ENCODE results near the gene SMPD3.

The SMPD3 gene

DNA sequence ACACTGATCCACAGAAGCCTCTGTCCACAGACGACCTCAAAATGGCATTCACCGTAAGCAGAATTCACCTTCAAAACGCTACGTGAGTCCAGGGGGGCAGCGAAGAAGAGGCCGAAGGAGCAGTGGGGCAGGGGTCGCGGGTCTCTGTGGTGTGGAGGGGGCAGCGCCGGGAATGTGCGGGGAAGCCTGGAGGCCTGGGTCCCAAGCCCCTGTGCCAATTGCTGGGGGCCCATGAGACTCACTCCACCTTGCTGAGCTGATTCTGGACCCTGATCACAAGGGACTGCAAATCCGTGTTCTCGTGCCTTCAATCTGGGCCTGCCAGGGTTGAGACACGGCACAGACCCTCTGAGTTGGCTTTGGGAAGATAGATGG lies 43.3 kb upstream of the SMPD3 start:
- Histone ChIP-seq H3K4me3 (ENCODE audit: low read depth, low read length) (no peak overlapping the region), H3K27me3 (replicated peaks) (no peaks in the 10 kb centered on the region), H3K36me3 (replicated peaks) (no peaks in the 10 kb centered on the region), H3K27ac (no peak overlapping the region)
- TF ChIP-seq, protein P1, sequence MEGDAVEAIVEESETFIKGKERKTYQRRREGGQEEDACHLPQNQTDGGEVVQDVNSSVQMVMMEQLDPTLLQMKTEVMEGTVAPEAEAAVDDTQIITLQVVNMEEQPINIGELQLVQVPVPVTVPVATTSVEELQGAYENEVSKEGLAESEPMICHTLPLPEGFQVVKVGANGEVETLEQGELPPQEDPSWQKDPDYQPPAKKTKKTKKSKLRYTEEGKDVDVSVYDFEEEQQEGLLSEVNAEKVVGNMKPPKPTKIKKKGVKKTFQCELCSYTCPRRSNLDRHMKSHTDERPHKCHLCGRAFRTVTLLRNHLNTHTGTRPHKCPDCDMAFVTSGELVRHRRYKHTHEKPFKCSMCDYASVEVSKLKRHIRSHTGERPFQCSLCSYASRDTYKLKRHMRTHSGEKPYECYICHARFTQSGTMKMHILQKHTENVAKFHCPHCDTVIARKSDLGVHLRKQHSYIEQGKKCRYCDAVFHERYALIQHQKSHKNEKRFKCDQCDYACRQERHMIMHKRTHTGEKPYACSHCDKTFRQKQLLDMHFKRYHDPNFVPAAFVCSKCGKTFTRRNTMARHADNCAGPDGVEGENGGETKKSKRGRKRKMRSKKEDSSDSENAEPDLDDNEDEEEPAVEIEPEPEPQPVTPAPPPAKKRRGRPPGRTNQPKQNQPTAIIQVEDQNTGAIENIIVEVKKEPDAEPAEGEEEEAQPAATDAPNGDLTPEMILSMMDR (IDR thresholded peaks at IDR 0.05; ENCODE audit: low read depth, low read length, missing control alignments): no peak
- DNase-seq: no peak
- in situ Hi-C loops (cut with HindIII; ENCODE audit: low pct_ligation_motif_present, low sequenced_read_pairs): no loop called here

DNA sequence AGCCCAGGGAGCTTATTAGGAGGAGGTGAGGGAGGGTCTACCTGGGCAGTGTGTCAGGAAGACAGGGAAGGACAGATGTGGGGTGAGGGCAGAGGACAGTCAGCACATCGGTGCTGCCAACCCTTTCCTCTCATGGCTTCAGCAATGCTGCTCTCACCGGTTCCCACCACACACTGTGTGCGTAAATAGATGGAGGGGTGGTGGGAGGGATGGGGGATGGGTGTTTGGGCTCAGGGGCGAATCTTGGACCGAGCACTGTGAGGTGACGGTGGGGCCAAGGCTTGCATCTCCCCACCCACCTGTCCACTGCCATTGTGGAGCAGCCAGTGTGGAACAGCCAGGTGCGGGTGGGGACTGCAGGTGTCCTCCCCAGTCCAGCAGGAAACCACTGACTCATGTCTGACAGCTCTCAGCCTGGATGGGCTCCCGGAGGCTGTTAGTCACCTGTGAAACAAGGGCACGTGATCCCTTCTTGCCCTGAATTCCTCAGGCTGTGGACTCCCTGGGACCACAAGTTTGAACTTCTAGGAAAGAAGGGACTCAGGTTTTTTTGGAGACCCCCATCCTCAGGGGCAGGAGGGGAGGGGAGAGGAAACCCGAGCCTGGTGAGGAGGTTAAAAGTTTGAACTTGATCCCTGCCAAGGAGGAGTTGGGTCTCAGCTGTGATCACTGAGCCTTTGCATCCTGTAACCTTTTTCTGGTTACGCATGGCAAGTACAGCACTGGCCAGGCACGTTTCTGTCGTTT lies 42.7 kb upstream of the SMPD3 start:
- DNase-seq: peak; percentile 24
- TF ChIP-seq, protein P1 (IDR thresholded peaks at IDR 0.05; ENCODE audit: low read depth, low read length, missing control alignments): no peak
- Histone ChIP-seq H3K36me3 (replicated peaks) (no peaks in the 10 kb centered on the region), H3K4me3 (ENCODE audit: low read depth, low read length) (no peak overlapping the region), H3K27me3 (replicated peaks) (no peaks in the 10 kb centered on the region), H3K27ac (no peak overlapping the region)
- in situ Hi-C loops (cut with HindIII; ENCODE audit: low pct_ligation_motif_present, low sequenced_read_pairs): no loop called here

DNA sequence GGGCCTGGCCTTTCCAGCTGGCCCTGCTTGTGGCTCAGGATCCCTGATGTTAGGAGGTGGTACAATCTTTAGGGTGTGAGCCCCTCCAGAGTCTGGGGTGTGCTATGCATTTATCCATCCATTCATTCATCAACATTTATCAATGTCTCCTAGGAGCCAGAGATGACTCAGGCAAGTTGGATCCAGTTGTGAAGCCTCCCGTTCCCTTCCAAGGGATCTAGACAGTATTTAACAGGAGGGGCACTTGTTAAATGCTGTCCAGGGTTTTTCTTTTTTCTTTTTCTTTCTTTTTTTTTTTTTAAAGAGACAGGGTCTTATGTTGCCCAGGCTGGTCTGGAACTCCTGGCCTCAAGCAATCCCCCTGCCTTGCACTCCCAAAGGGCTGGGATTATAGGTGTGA lies 42.0 kb upstream of the SMPD3 start:
- no peak overlapping the region for H3K4me3 ChIP-seq (ENCODE audit: low read depth, low read length)
- H3K27ac ChIP-seq: no peak overlapping the region
- in situ Hi-C loops (cut with HindIII; ENCODE audit: low pct_ligation_motif_present, low sequenced_read_pairs): no loop called here
- H3K36me3 ChIP-seq (replicated peaks): no peaks in the 10 kb centered on the region
- TF ChIP-seq, protein P1 (IDR thresholded peaks at IDR 0.05; ENCODE audit: low read depth, low read length, missing control alignments): no peak
- H3K27me3 ChIP-seq (replicated peaks): no peaks in the 10 kb centered on the region
- no peak for DNase-seq

DNA sequence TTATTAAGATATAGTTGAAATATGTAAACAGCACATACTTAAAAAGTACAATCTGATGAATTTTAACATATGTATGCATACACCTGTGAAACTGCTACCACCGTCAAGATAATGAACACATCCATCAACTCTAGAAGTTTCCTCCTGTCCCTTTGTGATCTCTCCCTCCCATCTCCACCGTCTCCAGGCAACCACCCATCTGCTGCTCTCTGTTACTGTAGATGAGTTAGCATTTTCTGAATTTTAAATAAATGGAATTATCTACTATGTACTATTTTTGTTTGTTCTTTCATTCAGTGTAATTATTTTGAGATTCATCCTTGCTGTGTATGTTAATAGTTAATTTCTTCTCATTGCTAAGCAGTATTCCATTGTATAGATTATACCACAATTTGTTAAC lies 40.2 kb upstream of the SMPD3 start:
- H3K27ac ChIP-seq: no peak overlapping the region
- DNase-seq: no peak
- H3K4me3 ChIP-seq (ENCODE audit: low read depth, low read length): no peak overlapping the region
- H3K36me3 ChIP-seq (replicated peaks): no peaks in the 10 kb centered on the region
- TF ChIP-seq, protein P1 (IDR thresholded peaks at IDR 0.05; ENCODE audit: low read depth, low read length, missing control alignments): no peak
- in situ Hi-C loops (cut with HindIII; ENCODE audit: low pct_ligation_motif_present, low sequenced_read_pairs): no loop called here
- H3K27me3 ChIP-seq (replicated peaks): no peaks in the 10 kb centered on the region

DNA sequence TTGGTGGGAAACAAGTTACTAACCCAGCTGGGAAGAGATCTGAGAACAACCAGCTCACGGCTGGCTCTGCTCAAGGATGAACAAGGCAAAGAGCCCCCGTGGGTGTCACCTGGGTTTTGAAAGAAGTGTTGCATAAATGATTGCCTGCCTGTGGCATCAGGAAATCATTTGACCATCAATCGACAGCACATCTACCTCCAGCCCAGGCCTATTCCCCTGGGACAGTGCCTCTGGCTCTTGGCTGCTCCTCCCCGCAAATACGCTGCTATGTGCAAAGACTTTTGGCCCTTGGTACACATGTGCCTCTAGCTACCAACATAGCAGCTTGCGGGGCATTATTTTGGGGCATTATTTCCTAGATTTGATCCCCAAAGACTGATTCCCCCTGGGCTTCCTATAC lies 39.4 kb upstream of the SMPD3 start:
- no peak overlapping the region for H3K27ac ChIP-seq
- no peaks in the 10 kb centered on the region for H3K36me3 ChIP-seq (replicated peaks)
- in situ Hi-C loops (cut with HindIII; ENCODE audit: low pct_ligation_motif_present, low sequenced_read_pairs): no loop called here
- no peak for DNase-seq
- TF ChIP-seq, protein P1 (IDR thresholded peaks at IDR 0.05; ENCODE audit: low read depth, low read length, missing control alignments): no peak
- H3K4me3 ChIP-seq (ENCODE audit: low read depth, low read length): no peak overlapping the region
- no peaks in the 10 kb centered on the region for H3K27me3 ChIP-seq (replicated peaks)

DNA sequence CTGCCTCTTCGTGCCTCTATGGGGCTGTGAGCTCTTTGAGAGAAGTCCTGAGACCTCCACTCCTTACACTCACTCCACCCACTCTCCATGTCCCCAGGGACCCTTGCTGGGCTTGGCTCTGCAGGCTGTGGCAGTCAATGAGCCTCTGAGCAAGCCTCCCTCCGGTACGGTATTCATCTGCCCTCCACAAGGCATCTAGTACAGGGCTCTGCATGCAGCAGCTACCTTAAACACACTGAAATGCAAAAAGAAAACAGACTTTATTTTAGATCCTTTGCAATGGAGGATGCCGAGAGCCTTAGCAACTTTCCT lies 38.9 kb upstream of the SMPD3 start:
- H3K4me3 ChIP-seq (ENCODE audit: low read depth, low read length): no peak overlapping the region
- H3K36me3 ChIP-seq (replicated peaks): no peaks in the 10 kb centered on the region
- no peaks in the 10 kb centered on the region for H3K27me3 ChIP-seq (replicated peaks)
- TF ChIP-seq, protein P1 (IDR thresholded peaks at IDR 0.05; ENCODE audit: low read depth, low read length, missing control alignments): no peak
- in situ Hi-C loops (cut with HindIII; ENCODE audit: low pct_ligation_motif_present, low sequenced_read_pairs): no loop called here
- no peak for DNase-seq
- no peak overlapping the region for H3K27ac ChIP-seq

All from brain microvascular endothelial cell (primary cell).